Hindlimb muscle (tissue), 1 donor: ENCODE measurements around the gene SART1. TPM values are rescaled to one million over a fixed set of nuclear protein-coding genes. Genes with fewer than 3 reads are reported as not detected.

Source experiments
- DNase-seq: peaks from one replicate; pipeline ENCODE4 v3.0.0-alpha.2; 2013
- polyA plus RNA-seq: library from polyadenylated mRNA; unstranded; fragments of 120-200 nt; gene quantifications from one replicate; pipeline ENCODE4 v1.2.1, GENCODE V29; 2013; ENCODE audit not compliant: insufficient read length

SART1 gene, protein sequence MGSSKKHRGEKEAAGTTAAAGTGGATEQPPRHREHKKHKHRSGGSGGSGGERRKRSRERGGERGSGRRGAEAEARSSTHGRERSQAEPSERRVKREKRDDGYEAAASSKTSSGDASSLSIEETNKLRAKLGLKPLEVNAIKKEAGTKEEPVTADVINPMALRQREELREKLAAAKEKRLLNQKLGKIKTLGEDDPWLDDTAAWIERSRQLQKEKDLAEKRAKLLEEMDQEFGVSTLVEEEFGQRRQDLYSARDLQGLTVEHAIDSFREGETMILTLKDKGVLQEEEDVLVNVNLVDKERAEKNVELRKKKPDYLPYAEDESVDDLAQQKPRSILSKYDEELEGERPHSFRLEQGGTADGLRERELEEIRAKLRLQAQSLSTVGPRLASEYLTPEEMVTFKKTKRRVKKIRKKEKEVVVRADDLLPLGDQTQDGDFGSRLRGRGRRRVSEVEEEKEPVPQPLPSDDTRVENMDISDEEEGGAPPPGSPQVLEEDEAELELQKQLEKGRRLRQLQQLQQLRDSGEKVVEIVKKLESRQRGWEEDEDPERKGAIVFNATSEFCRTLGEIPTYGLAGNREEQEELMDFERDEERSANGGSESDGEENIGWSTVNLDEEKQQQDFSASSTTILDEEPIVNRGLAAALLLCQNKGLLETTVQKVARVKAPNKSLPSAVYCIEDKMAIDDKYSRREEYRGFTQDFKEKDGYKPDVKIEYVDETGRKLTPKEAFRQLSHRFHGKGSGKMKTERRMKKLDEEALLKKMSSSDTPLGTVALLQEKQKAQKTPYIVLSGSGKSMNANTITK
- polyA plus RNA-seq, result 46.2 TPM

DNA sequence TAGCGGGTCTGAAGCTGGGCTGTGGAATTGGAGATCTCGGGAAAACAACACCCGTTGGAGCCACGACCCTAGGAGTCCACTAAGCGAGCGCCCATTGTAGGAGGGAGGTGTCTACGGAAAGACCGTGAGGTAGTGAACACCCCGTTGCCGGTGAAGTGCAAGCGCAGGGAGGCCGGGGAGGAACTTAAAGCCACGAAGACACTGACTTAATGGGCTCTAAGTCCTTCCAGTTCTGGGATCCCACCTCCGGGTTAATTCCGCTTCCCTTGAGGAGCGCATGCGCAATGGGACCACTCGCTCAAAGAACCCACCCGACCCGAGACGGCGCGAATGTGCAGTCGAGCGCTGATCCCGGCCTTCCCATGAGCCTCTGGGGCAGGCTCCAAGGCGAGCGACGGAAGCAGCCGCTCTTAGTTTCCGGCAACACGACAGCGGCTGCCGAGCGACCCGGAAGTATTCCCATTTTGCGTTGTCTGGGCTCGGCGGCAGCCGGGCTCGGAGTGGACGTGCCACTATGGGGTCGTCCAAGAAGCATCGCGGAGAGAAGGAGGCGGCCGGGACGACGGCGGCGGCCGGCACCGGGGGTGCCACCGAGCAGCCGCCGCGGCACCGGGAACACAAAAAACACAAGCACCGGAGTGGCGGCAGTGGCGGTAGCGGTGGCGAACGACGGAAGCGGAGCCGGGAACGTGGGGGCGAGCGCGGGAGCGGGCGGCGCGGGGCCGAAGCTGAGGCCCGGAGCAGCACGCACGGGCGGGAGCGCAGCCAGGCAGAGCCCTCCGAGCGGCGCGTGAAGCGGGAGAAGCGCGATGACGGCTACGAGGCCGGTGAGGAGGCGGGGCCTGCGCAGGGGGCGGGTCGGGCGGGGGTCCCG is at the start of gene SART1:
SART1 (plus strand) TSS at position 468 of the 874 bp plus-strand sequence; CDS start at position 515, 47 bp downstream.
- DNase-seq, result peak; percentile 98

DNA sequence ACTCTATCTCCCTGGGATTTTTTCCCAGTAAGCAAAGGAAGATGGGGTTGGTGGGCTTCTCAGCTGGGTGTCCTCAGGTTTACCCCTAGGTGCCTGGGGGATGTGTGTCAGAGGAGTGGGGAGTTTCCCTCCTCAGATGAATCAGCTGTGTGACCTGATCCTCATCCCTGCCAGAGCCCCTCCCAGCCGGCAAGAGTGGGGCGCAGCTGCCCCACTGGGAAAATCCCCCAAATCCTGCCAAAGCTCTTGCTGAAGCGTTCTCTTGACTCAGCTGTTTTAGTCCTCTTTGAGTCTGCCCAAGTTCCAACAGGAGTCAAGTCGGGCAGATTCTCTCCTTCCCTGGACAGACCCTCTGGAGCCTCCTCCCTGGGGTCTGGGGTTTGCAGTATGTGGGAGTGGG is 48.7 kb upstream of the SART1 start:
- no peak for DNase-seq

DNA sequence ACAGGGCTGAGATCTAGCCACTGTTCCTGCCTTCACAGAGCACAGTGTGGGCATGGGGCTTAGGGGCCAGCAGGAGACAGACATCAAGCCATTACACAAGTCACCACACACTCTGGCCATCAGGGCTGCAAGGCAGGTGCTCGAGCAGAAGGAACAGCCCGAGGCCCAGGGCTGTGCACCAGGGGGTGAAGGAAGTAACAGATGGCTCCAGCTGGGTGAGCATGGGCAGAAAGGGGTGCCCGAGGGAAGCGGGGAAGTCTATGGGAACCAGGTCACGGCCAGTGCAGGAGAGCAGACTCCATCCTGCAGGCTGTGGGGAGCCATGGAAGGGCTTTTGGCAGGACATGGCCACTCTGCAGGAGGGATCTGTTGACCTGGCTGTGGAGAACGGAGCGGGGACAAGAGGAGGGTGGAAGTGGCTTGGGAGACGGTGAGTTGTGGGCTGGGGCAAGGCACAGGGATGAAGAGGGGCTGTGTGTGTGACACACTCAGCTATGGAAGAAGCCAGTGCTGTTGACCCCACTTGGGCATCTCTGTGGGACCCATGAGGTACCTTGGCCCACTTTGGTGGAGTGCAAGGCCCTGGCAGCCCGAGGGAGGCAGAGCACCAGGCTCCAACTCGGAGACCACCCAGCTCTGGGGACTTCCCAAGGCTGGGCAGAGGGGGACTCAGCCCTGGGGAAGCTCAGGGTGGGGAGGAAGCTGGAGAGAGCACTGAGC is 46.3 kb upstream of the SART1 start:
- DNase-seq, result no peak

DNA sequence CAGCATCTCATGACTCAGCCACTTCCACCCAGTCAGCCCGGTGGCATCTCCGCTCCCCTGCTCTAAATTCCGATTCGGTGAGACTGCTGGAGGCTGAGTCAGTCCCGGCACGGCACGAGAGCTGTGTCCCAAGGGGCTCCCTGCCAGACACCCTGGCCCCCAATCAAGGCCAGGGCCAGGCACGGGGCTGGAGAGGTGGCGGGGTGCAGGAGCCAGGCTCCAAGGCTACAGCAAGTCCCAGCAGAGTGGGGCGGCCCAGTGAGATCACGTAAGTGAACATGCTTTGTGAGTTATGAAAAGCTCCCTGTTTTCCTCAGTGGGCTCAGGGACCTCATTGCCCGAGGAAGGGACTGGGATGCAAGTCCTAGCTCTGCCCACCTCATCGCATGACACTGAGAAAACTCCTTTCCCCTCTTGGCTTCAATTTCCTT is 45.7 kb upstream of the SART1 start:
- no peak for DNase-seq

DNA sequence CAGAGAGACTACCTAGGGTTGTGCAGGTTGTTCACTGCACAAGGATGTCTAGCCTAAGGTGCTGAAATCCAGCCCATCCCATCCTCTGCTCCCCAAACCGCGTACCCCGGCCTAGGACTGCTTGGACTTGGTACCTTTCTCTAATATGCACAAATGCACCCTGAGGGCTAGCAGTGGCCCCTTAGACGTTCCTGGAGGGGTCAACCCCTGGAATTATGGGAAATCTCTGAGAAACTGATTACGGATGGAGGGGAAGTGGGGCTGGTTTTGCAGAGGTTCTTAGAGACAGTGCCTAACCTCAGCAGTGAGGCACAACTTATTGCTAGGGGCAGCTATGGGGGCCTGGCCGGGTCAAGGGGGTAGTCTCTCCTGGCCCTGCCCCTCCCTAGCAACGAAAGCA is 45.1 kb upstream of the SART1 start:
- DNase-seq, result no peak

DNA sequence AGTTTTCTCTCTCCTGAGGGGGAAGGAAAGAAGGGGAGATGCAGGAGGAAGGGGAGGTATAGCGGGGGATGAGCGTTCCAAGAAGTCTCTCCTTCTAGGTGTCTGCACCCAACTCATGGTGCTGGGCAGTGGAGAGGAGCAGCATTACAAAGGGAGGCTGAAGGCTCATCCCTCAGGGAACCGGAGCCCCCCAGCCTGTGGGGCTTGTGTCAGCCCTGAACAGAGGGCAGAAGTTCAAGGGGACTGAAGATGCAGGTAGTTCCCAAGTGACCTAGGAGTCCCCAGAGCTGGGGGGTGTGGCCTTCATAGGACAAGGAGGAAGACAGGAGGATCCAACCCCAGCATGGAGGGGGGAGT is 44.5 kb upstream of the SART1 start:
- DNase-seq, result no peak

DNA sequence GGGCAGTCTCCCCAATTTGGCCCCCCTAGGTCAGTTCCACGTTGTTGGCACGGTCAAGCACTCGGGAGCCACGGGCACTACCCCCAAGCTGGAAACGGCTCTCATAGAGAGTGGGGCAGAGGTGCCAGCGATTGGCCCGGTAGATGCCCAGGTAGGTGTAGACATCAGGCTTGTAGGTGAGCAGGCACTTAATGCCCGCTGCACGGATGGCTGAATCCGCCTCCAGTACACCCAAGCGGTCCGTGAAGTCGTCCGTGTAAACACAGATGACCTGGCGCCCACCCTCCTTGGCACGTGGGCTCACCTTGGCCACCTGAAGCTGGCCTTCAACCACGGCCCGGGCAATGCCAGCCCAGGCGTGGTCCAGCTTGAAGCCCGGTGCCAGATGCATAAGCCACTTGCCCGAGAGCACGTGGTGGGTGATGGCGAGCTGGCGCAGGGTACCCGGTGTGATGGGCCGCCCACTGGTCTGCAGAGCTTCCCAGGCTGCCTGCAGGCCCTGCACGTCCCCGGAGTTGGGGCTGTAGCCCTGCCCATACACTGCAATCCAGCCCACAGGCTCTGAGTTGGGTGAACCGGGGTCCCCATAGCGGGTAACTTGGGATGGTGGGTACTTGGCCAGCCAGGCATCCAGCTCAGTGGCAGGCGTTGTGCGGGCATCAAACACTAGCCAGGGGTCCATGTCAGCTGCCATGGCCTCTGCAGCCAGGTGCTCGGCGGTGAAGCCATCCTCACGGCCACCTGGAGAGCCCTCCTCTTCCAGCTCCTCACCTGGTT is 43.9 kb upstream of the SART1 start:
- no peak for DNase-seq

DNA sequence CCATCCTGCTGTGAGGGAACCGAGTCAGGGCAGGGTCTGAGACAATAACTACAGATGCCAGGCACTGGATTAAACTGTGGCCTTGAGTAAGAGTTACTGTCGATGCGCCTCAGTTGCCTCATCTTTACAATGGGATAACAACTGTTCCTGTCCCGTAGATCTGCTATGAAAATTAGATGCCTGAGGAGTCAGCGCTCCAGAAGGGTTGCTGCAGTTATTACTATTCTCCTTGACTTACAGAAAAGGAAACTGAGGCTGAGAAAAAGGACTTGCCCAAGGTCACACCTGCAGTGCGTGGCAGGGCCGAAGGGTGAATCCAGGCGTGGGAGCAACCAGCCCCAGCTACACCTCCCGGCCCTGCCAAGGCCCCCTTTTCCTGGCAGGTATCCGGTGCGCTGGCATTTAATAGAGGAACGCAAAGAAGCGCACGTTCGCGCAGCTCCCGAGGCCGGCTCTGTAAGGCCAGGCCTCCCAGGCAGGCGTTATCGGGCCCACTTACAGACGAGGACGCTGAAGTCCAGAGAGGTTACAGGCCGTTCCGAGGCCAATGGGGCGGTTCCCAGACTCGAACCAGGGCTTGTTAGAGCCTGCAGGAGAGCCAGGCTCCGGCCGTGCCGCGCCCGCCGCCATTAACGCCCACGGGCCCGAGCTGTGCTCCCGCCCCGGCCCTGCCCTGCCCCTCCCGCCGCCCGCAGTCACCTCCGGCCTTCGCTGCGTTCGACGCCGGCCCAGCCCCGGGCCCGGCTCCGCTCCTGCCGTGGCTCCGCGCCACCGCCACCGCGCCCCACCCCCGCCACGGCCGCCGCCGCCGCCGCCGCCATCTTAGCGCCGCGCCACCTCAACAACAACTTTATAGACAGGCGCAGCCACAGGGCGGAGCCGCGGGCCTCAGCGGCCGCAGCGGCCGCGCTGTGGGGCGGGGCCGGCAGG is 43.1 kb upstream of the SART1 start, which contains the start of gene C11orf68:
C11orf68 (minus strand) TSS at position 852 of the 930 bp plus-strand sequence; CDS start at position 821, 31 bp downstream.
- DNase-seq, result peak; percentile 43

DNA sequence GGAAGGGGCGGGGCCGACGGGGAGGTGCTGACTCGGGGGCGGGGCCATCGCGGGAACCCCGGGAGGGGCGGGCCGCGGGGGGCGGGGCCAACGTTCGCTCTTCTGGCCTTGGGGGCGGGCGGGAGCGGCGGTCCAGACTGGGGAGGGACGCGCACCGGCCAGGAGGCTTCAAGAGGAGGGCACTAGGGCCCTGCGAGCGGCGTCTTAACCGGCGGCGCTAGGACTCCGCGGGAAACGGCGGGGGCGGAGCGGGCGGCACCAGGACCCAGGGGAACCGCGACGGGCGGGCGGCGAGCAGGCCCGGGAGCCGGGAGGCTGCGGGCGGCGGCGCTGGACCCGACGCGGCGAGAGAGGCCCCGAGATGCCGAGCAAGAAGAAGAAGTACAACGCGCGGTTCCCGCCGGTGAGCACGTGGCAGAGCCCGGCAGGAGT is 42.4 kb upstream of the SART1 start, which contains the start of gene DRAP1:
DRAP1 (plus strand) TSS at position 286 of the 432 bp plus-strand sequence; CDS start at position 362, 76 bp downstream.
- peak; percentile 97 for DNase-seq

DNA sequence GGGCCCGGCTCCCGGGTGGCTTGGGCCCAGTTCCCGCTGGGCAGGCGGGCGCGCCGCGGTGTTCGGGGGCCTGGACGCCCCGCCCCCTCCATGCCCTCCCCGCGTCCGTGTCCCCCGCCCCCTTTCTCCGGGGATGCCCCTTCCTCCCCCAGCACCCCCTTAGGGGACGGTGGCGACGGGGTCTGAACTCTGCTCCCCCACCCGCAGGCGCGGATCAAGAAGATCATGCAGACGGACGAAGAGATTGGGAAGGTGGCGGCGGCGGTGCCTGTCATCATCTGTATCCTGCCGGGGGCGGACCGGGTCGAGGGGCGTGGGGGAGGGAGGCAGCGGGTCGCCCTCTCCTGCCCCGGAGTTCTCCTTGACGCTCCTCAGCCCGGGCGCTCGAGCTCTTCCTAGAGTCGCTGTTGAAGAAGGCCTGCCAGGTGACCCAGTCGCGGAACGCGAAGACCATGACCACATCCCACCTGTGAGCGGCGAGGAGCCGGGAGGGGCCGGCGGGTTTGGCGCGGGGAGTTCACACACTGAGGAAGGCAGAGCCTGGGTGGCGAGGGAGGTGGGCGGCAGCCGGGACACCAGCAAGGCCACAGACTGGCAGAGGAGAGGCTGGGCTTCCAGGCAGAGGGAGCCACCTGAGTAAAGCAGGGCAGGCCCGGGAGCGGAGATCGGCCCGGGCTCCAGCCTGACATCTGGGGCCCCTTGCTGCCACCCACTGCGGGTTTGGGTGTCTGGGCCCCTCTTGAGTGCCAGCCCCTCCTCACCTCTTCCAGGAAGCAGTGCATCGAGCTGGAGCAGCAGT is 41.8 kb upstream of the SART1 start:
- DNase-seq, result no peak

DNA sequence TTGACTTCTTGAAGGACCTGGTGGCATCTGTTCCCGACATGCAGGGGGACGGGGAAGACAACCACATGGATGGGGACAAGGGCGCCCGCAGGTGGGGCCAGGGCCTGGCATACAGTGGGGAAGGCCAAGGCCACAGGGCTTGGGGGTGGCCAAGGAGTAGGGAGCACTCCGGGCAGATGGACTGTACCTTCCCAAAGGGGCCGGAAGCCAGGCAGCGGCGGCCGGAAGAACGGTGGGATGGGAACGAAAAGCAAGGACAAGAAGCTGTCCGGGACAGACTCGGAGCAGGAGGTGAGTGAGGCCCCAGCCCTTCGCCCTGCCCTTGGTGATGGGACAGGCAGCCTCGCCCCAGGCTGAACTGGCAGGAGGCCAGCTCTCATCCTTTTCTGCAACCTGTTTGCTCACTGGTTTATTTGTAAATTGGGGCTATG is 41.1 kb upstream of the SART1 start:
- DNase-seq, result no peak

DNA sequence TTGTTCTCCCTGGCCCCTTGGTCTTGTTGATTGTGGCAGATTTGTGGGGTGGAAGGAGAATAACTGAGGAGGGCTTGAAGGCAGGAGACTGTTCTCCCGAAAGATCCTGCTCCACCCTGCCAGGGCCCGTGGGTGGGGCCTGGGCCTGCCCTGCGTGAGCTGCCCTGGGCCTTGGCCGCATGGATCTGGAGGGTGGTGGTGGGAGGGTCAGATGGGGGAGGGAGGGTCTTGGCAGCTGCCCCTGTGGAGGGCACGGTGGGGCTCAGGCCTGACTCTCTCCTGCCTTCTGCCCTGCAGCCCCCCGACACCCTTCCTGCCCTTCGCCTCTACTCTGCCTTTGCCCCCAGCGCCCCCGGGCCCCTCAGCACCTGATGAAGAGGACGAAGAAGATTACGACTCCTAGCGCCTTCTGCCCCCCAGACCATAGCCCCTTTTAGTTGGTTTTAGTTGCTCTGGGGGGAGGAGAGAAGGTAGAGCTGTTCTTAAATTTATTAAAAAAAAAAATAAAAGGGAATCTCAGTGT is 40.4 kb upstream of the SART1 start:
- DNase-seq, result no peak

DNA sequence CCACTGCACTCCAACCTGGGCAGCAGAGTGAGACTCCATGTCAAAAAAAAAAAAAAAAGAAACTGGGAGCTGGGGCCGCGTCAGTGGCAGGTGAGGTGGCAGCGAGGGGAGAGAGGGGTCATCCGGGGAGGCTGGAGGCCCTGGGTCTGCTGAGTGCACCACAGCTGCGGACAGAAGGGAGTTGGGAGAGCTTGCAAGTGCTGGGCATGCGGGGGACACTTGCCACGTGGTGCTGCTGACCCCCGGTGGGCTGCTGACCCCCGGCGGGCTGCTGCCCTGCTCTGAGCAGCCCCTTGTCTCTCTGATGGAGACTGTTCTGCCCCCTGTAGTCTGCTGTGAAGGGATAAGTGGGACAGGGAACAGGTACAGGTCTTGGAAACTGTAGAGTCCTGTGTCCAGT is 39.7 kb upstream of the SART1 start:
- no peak for DNase-seq

DNA sequence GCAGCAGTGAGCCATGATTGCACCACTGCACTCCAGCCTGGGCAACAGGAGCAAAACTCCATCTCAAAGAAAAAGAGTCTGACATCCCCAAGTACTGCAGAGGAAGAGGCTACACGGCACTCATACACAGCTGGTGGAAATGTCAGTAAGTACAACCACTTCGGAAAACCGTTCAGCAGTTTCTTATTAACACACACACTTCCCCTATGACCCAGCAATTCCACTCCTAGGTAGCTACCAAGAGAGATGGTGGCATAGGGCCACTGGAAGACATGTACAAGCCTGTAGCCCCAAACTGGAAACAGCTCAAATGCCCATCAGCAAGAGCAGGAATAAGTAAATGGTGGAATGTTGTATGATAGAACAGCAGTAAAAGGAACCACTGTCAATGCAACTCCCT is 39.0 kb upstream of the SART1 start:
- no peak for DNase-seq

DNA sequence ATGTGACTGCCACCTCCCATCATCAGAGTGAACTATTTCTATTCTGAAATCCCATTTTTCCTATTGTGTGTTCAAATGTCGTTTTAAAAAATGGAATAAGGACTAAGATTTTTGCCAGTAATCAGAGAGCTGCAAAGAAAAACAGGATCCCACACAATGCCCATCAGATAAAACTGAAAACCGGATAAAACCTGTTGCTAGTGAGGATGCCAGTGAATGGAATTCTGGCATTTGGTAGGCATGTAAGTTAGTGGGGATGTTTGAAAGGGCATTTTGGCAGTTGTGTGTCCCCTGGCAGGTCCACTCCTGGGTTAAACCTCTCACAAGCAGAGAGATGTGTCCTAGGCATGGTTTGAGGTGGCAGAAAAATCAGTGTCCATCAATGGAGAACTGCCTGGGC is 36.1 kb upstream of the SART1 start:
- DNase-seq, result no peak

DNA sequence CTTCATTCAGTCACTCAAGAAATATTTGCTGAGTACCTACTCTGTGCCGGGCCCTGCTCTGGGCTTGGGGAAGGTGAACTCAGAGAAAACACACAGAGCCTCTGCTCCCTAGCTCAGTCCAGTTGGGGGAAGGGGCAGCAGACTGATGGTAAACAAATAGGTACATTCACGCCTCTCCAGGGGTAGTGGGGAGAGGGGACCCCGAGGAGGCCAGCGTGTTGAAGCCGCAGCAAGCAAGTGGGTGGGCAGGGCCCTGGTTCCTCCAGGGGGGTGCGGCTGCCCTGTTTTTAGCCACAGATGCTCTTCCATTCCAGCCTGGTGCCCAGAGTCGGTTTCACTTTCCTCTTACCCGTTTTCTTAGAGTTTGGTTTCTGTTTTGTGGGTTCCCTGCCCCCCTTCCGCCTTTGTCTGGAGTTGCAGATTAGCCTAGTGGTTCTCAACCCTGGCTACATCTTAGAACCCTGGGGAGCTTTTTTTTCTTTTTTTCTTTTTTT is 33.6 kb upstream of the SART1 start:
- no peak for DNase-seq

DNA sequence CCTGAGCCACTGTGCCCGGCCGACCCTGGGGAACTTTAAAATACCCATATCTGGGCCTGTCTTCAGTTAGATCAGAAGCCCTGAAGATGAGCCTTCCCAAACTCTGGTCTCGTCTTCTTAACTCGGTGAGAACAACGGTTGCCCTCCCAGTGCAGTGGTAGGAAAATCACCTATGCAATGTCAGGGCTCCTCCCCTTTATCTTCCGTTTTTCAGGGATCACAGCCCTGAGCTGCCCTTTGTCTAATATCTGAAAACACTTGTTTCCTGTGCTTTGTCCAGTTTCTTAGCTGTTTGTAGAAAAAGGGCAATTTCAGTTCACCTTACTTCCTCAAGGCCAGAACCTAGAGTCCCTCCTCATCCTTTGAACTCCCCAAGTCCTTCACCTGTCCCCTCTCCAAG is 32.9 kb upstream of the SART1 start:
- DNase-seq, result no peak

DNA sequence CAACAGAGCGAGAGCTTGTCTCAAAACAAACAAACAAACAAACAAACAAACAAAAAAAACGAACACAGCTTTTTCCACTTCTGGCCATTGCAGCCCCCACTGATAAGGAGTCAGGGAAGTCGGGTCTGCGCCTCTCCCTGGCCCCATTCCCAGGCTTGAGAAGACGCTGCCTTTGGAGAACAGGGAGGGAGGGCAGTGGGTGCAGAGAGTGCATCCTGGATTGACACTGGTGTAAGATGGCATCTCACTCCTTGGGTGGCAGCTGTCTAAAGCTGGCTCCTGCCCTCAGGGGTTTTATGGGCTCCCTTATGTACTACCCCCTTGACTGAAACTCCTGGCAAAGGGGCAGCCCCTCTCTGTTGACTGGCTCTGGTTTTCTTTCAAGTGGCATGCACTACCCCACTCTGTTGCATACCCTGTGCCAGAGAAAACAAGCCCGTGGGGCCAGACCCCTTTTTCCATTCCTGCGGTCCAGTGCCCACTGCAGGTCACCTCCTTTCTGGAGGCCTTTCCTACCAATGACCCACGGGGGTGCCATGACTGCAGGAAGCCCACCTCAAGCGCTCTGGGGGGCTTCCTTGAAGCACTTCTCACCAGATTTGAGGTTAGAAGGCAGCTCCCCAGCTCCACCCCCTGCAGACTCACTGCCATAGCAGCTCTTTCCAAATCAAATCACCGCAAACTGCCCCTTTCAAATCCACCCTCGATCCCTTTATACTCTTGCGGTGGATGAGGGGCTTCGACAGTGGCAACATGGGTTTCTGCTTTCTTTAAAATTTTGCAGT is 29.6 kb upstream of the SART1 start:
- no peak for DNase-seq
